Measurements from ENCODE around the gene SYNE4. TPM values are rescaled to one million over a fixed set of nuclear protein-coding genes. Genes with fewer than 3 reads are reported as not detected.

The SYNE4 gene
- total and polyA plus RNA-seq, 2 of the 13 experiments (the other 11 are each of a cell fraction or from before 2014, with no cell fraction given), result 13.7 to 23.0 TPM

DNA sequence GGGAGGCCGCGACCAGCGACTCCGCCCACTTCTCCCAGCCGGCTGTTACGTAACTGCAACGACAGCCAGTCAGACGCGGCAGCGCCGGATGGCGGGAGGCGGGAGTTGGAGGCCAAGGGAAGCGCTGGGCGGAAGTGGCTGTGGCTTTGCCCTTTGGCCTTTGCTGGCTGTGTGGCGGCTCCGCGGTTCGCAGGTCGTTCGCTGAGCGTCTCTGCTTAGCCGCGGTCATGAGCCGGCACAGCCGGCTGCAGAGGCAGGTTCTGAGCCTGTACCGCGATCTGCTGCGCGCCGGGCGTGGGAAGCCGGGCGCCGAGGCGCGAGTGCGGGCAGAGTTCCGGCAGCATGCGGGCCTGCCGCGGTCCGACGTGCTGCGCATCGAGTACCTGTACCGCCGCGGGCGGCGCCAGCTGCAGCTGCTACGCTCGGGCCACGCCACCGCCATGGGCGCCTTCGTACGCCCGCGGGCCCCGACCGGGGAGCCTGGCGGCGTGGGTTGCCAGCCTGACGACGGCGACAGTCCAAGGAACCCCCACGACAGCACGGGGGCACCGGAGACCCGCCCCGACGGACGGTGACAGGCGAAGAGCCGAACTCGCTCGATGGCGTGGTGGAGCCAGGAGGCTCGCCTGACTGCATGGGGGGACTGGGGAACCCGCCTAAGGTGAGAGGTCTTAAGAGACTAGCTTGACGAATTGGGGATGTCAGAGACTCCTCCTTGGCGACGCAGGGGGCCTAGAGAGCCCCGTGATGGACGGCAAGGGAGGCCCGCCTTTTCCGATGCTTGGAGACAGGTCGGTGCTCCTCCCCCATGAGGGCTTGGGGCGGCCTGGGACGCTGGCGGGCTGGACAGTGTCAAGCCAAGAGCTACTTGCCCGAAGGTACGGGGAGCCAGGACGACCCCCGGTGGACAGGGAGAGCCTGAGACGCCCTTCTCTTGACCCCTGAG is 13.3 kb downstream of the SYNE4 start, which contains the start of gene SDHAF1 (continued):
- TF ChIP-seq SATB2 (CRISPR knock-in tag; IDR thresholded peaks at IDR 0.05) (no peak), ZNF547 (CRISPR knock-in tag; IDR thresholded peaks at IDR 0.05) (peak; percentile 89), ZNF577 (CRISPR knock-in tag; IDR thresholded peaks at IDR 0.05; ENCODE audit: borderline replicate concordance, low read depth) (no peak), THYN1 (CRISPR knock-in tag; IDR thresholded peaks at IDR 0.05; ENCODE audit: borderline replicate concordance, low read depth) (no peak), ZNF780A (CRISPR knock-in tag; IDR thresholded peaks at IDR 0.05) (no peak; the same call in 1 of the 2 replicates), POLR2AphosphoS5 (IDR thresholded peaks at IDR 0.05; ENCODE audit: low read depth, low read length) (peak; percentile 92), KLF11 (CRISPR knock-in tag; IDR thresholded peaks at IDR 0.05) (0 out of 2 replicates have a peak, but pooled peaks have one; percentile 28), MTF1 (CRISPR knock-in tag; IDR thresholded peaks at IDR 0.05) (no peak), GABPA (IDR thresholded peaks at IDR 0.05; ENCODE audit: low read depth, low read length) (peak; percentile 96), GABPA (CRISPR knock-in tag; IDR thresholded peaks at IDR 0.05; ENCODE audit: low read depth) (peak; percentile 94), TCF12 (IDR thresholded peaks at IDR 0.05) (no peak), TCF12 (CRISPR knock-in tag; IDR thresholded peaks at IDR 0.05) (no peak), ZNF225 (CRISPR knock-in tag; IDR thresholded peaks at IDR 0.05) (peak; percentile 24; the same call in 1 of the 2 replicates)
- TF ChIP-seq, protein P1, sequence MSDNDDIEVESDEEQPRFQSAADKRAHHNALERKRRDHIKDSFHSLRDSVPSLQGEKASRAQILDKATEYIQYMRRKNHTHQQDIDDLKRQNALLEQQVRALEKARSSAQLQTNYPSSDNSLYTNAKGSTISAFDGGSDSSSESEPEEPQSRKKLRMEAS (IDR thresholded peaks at IDR 0.05), result peak; percentile 75
- TF ChIP-seq, protein P2, sequence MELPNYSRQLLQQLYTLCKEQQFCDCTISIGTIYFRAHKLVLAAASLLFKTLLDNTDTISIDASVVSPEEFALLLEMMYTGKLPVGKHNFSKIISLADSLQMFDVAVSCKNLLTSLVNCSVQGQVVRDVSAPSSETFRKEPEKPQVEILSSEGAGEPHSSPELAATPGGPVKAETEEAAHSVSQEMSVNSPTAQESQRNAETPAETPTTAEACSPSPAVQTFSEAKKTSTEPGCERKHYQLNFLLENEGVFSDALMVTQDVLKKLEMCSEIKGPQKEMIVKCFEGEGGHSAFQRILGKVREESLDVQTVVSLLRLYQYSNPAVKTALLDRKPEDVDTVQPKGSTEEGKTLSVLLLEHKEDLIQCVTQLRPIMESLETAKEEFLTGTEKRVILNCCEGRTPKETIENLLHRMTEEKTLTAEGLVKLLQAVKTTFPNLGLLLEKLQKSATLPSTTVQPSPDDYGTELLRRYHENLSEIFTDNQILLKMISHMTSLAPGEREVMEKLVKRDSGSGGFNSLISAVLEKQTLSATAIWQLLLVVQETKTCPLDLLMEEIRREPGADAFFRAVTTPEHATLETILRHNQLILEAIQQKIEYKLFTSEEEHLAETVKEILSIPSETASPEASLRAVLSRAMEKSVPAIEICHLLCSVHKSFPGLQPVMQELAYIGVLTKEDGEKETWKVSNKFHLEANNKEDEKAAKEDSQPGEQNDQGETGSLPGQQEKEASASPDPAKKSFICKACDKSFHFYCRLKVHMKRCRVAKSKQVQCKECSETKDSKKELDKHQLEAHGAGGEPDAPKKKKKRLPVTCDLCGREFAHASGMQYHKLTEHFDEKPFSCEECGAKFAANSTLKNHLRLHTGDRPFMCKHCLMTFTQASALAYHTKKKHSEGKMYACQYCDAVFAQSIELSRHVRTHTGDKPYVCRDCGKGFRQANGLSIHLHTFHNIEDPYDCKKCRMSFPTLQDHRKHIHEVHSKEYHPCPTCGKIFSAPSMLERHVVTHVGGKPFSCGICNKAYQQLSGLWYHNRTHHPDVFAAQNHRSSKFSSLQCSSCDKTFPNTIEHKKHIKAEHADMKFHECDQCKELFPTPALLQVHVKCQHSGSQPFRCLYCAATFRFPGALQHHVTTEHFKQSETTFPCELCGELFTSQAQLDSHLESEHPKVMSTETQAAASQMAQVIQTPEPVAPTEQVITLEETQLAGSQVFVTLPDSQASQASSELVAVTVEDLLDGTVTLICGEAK (IDR thresholded peaks at IDR 0.05), result no peak
- TF ChIP-seq, protein P2 (CRISPR knock-in tag; IDR thresholded peaks at IDR 0.05), result peak; percentile 80; the same call in 1 of the 2 replicates
- TF ChIP-seq, protein P3, sequence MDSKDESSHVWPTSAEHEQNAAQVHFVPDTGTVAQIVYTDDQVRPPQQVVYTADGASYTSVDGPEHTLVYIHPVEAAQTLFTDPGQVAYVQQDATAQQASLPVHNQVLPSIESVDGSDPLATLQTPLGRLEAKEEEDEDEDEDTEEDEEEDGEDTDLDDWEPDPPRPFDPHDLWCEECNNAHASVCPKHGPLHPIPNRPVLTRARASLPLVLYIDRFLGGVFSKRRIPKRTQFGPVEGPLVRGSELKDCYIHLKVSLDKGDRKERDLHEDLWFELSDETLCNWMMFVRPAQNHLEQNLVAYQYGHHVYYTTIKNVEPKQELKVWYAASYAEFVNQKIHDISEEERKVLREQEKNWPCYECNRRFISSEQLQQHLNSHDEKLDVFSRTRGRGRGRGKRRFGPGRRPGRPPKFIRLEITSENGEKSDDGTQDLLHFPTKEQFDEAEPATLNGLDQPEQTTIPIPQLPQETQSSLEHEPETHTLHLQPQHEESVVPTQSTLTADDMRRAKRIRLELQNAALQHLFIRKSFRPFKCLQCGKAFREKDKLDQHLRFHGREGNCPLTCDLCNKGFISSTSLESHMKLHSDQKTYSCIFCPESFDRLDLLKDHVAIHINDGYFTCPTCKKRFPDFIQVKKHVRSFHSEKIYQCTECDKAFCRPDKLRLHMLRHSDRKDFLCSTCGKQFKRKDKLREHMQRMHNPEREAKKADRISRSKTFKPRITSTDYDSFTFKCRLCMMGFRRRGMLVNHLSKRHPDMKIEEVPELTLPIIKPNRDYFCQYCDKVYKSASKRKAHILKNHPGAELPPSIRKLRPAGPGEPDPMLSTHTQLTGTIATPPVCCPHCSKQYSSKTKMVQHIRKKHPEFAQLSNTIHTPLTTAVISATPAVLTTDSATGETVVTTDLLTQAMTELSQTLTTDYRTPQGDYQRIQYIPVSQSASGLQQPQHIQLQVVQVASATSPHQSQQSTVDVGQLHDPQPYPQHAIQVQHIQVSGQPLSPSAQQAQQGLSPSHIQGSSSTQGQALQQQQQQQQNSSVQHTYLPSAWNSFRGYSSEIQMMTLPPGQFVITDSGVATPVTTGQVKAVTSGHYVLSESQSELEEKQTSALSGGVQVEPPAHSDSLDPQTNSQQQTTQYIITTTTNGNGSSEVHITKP (CRISPR knock-in tag; IDR thresholded peaks at IDR 0.05; ENCODE audit: low read depth), result no peak

All from HepG2 (cell line).